K562 (cell line): Measurements from ENCODE around the gene FBLN2.

ENCODE experiments used
- COPS2 ChIP-seq: fragments of 450-650 bp; conservative IDR thresholded peaks from 2 replicates; pipeline ENCODE4 v1.6.1; 2016; ENCODE audit warnings: mild to moderate bottlenecking, moderate library complexity
- FOXP1 ChIP-seq: sonication (generic); formaldehyde crosslinking; IDR thresholded peaks from 2 replicates; pipeline ENCODE4 v1.8.0; 2022; ENCODE audit warnings: mild to moderate bottlenecking, missing genetic modification reagents
- JUN ChIP-seq, 2 experiments: sonication (generic) in 1 of 2; formaldehyde crosslinking in 1 of 2; IDR thresholded peaks; 2 replicates each; pipeline versions ENCODE4 v1.6.1 to v1.8.0; 2012 to 2022; ENCODE audit warnings: borderline replicate concordance in 2 of 2, mild to moderate bottlenecking in 2 of 2, improper control_type of control experiment in 1 of 2, low read depth in 1 of 2, low read length in 1 of 2, missing genetic modification reagents in 1 of 2
- JUND ChIP-seq, 2 experiments: IDR thresholded peaks; 2 replicates in 1 of 2; 3 replicates in 1 of 2; pipeline ENCODE4 v1.6.1; 2011; ENCODE audit warnings: borderline replicate concordance in 2 of 2, low read depth in 2 of 2, low read length in 2 of 2, improper control_type of control experiment in 1 of 2, missing biosample characterization in 1 of 2, missing genetic modification characterization in 1 of 2, missing genetic modification reagents in 1 of 2
- NFE2 ChIP-seq: IDR thresholded peaks from 2 replicates; pipeline ENCODE4 v1.6.1; 2014; ENCODE audit warnings: antibody characterized with exemption, low read depth
- NR2C2 ChIP-seq, 2 experiments: fragments of 200-800 bp in 1 of 2; sonication (Bioruptor generic) in 1 of 2; sonication (generic) in 1 of 2; formaldehyde crosslinking in 1 of 2; IDR thresholded peaks; 2 replicates each; pipeline versions ENCODE4 v1.6.1 to v1.8.0; 2016 to 2022; ENCODE audit warnings: mild to moderate bottlenecking in 1 of 2, missing compliant biosample characterization in 1 of 2, missing genetic modification characterization in 1 of 2, missing genetic modification reagents in 1 of 2
- POLR2A ChIP-seq: fragments of 450-650 bp; conservative IDR thresholded peaks from 2 replicates; pipeline ENCODE4 v1.6.1; 2016
- POLR2AphosphoS5 ChIP-seq: IDR thresholded peaks from 2 replicates; pipeline ENCODE4 v1.6.1; 2011; ENCODE audit warnings: mild to moderate bottlenecking, low read depth, low read length, moderate library complexity; ENCODE audit not compliant: control insufficient read depth, insufficient read depth
- TF ChIP-seq, protein P1 (sequence below), 2 experiments: IDR thresholded peaks in 1 of 2; conservative IDR thresholded peaks in 1 of 2; 2 replicates each; pipeline ENCODE4 v1.6.1; 2016; ENCODE audit warnings: low read depth in 2 of 2, mild to moderate bottlenecking in 1 of 2, missing compliant biosample characterization in 1 of 2, missing genetic modification characterization in 1 of 2, moderate library complexity in 1 of 2
- TF ChIP-seq, protein P2 (sequence below): fragments of 450-650 bp; IDR thresholded peaks from 2 replicates; pipeline ENCODE4 v1.6.1; 2016
- TF ChIP-seq, protein P3 (sequence below): IDR thresholded peaks from 2 replicates; pipeline ENCODE4 v1.6.1; 2014; ENCODE audit warnings: antibody characterized with exemption
- TF ChIP-seq, protein P4 (sequence below): sonication (generic); formaldehyde crosslinking; IDR thresholded peaks from 2 replicates; pipeline ENCODE4 v1.8.0; 2022; ENCODE audit warnings: missing genetic modification reagents, mild to moderate bottlenecking, borderline replicate concordance
- TF ChIP-seq, protein P5 (sequence below), 3 experiments: IDR thresholded peaks in 2 of 3; conservative IDR thresholded peaks in 1 of 3; 2 replicates each; pipeline ENCODE4 v1.5.1; 2011 to 2012; ENCODE audit warnings: low read length in 3 of 3, mild to moderate bottlenecking in 3 of 3, control low read depth in 2 of 3, improper control_type of control experiment in 1 of 3, inconsistent platforms in 1 of 3, low read depth in 1 of 3, mixed read lengths in 1 of 3, moderate library complexity in 1 of 3; ENCODE audit not compliant: insufficient read depth in 2 of 3
- TF ChIP-seq, protein P6 (sequence below): fragments of 450-650 bp; IDR thresholded peaks from 2 replicates; pipeline ENCODE4 v1.6.1; 2018; ENCODE audit not compliant: partially characterized antibody

DNA sequence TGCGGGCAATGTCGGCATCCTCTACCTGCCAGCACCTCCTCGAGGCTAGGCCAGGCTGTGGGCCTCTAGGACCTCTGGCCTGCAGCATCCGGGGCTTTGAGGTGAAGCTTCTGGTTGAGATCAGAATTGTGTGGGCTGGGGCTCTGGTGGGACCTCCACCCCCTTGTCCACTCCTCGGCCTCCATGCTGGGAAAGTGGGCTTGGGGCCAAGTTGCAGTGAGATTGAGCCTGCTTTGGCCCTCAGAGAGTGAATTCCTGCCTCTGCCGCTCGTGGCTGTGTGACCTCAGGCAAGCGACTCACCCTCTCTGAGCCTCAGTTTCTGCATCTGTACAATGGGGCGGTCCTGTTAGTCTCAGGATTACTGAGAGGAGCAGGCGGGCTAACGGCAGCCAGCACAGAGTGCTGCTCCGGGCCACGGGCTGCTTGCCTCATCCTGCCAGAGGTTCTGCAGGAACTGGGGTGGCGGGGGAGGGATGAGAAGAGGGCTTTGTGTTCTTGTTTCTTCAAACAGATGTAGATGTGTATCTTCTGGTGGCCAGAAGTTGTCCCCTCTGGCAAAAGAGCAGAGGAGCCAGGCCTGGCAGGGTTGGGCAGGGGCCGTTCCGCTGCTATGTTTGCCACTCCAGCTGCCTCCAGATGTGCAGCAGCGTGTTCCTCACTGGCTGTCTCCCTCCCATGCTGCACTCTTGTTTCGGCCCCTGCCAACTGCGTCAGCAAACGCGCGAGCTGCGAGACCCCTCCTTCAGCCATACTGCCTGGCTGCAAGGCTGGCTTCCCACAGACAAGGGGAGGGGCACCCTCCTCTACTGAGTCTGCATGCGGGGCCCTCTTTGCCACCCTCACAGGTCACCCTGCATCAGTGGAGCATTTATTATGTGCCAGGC is 33.7 kb downstream of the FBLN2 start:
- no peak for TF ChIP-seq JUND (IDR thresholded peaks at IDR 0.05; ENCODE audit: borderline replicate concordance, low read depth, low read length)
- TF ChIP-seq JUND (tag; IDR thresholded peaks at IDR 0.05; ENCODE audit: borderline replicate concordance, low read depth, low read length): no peak
- TF ChIP-seq, protein P1, sequence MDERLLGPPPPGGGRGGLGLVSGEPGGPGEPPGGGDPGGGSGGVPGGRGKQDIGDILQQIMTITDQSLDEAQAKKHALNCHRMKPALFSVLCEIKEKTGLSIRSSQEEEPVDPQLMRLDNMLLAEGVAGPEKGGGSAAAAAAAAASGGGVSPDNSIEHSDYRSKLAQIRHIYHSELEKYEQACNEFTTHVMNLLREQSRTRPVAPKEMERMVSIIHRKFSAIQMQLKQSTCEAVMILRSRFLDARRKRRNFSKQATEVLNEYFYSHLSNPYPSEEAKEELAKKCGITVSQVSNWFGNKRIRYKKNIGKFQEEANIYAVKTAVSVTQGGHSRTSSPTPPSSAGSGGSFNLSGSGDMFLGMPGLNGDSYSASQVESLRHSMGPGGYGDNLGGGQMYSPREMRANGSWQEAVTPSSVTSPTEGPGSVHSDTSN (CRISPR knock-in tag; IDR thresholded peaks at IDR 0.05; ENCODE audit: low read depth): no peak
- TF ChIP-seq, protein P1 (tag; conservative IDR thresholded peaks at IDR 0.05; ENCODE audit: low read depth): no peak
- TF ChIP-seq, protein P2, sequence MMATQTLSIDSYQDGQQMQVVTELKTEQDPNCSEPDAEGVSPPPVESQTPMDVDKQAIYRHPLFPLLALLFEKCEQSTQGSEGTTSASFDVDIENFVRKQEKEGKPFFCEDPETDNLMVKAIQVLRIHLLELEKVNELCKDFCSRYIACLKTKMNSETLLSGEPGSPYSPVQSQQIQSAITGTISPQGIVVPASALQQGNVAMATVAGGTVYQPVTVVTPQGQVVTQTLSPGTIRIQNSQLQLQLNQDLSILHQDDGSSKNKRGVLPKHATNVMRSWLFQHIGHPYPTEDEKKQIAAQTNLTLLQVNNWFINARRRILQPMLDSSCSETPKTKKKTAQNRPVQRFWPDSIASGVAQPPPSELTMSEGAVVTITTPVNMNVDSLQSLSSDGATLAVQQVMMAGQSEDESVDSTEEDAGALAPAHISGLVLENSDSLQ: no peak
- TF ChIP-seq POLR2AphosphoS5: no peak
- no peak for TF ChIP-seq JUN (IDR thresholded peaks at IDR 0.05; ENCODE audit: borderline replicate concordance, low read depth, low read length)
- TF ChIP-seq JUN (CRISPR knock-in tag; IDR thresholded peaks at IDR 0.05; ENCODE audit: borderline replicate concordance): no peak
- TF ChIP-seq, protein P3, sequence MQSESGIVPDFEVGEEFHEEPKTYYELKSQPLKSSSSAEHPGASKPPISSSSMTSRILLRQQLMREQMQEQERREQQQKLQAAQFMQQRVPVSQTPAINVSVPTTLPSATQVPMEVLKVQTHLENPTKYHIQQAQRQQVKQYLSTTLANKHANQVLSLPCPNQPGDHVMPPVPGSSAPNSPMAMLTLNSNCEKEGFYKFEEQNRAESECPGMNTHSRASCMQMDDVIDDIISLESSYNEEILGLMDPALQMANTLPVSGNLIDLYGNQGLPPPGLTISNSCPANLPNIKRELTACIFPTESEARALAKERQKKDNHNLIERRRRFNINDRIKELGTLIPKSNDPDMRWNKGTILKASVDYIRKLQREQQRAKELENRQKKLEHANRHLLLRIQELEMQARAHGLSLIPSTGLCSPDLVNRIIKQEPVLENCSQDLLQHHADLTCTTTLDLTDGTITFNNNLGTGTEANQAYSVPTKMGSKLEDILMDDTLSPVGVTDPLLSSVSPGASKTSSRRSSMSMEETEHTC: no peak
- TF ChIP-seq, protein P4, sequence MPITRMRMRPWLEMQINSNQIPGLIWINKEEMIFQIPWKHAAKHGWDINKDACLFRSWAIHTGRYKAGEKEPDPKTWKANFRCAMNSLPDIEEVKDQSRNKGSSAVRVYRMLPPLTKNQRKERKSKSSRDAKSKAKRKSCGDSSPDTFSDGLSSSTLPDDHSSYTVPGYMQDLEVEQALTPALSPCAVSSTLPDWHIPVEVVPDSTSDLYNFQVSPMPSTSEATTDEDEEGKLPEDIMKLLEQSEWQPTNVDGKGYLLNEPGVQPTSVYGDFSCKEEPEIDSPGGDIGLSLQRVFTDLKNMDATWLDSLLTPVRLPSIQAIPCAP: no peak
- no peak for TF ChIP-seq NR2C2 (CRISPR knock-in tag; IDR thresholded peaks at IDR 0.05)
- TF ChIP-seq NR2C2 (tag; IDR thresholded peaks at IDR 0.05): no peak
- no peak for TF ChIP-seq COPS2
- no peak for TF ChIP-seq POLR2A
- TF ChIP-seq, protein P5, sequence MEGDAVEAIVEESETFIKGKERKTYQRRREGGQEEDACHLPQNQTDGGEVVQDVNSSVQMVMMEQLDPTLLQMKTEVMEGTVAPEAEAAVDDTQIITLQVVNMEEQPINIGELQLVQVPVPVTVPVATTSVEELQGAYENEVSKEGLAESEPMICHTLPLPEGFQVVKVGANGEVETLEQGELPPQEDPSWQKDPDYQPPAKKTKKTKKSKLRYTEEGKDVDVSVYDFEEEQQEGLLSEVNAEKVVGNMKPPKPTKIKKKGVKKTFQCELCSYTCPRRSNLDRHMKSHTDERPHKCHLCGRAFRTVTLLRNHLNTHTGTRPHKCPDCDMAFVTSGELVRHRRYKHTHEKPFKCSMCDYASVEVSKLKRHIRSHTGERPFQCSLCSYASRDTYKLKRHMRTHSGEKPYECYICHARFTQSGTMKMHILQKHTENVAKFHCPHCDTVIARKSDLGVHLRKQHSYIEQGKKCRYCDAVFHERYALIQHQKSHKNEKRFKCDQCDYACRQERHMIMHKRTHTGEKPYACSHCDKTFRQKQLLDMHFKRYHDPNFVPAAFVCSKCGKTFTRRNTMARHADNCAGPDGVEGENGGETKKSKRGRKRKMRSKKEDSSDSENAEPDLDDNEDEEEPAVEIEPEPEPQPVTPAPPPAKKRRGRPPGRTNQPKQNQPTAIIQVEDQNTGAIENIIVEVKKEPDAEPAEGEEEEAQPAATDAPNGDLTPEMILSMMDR (IDR thresholded peaks at IDR 0.05 in 2 of 3, conservative IDR thresholded peaks at IDR 0.05 in 1 of 3; ENCODE audit: insufficient read depth in 2 of 3, low read depth in 1 of 3, low read length in 3 of 3): no peak
- TF ChIP-seq NFE2: no peak
- TF ChIP-seq FOXP1 (CRISPR knock-in tag): no peak
- TF ChIP-seq, protein P6, sequence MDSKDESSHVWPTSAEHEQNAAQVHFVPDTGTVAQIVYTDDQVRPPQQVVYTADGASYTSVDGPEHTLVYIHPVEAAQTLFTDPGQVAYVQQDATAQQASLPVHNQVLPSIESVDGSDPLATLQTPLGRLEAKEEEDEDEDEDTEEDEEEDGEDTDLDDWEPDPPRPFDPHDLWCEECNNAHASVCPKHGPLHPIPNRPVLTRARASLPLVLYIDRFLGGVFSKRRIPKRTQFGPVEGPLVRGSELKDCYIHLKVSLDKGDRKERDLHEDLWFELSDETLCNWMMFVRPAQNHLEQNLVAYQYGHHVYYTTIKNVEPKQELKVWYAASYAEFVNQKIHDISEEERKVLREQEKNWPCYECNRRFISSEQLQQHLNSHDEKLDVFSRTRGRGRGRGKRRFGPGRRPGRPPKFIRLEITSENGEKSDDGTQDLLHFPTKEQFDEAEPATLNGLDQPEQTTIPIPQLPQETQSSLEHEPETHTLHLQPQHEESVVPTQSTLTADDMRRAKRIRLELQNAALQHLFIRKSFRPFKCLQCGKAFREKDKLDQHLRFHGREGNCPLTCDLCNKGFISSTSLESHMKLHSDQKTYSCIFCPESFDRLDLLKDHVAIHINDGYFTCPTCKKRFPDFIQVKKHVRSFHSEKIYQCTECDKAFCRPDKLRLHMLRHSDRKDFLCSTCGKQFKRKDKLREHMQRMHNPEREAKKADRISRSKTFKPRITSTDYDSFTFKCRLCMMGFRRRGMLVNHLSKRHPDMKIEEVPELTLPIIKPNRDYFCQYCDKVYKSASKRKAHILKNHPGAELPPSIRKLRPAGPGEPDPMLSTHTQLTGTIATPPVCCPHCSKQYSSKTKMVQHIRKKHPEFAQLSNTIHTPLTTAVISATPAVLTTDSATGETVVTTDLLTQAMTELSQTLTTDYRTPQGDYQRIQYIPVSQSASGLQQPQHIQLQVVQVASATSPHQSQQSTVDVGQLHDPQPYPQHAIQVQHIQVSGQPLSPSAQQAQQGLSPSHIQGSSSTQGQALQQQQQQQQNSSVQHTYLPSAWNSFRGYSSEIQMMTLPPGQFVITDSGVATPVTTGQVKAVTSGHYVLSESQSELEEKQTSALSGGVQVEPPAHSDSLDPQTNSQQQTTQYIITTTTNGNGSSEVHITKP: no peak
